ENCODE data around the gene CDC42EP3.

CDC42EP3 gene

DNA sequence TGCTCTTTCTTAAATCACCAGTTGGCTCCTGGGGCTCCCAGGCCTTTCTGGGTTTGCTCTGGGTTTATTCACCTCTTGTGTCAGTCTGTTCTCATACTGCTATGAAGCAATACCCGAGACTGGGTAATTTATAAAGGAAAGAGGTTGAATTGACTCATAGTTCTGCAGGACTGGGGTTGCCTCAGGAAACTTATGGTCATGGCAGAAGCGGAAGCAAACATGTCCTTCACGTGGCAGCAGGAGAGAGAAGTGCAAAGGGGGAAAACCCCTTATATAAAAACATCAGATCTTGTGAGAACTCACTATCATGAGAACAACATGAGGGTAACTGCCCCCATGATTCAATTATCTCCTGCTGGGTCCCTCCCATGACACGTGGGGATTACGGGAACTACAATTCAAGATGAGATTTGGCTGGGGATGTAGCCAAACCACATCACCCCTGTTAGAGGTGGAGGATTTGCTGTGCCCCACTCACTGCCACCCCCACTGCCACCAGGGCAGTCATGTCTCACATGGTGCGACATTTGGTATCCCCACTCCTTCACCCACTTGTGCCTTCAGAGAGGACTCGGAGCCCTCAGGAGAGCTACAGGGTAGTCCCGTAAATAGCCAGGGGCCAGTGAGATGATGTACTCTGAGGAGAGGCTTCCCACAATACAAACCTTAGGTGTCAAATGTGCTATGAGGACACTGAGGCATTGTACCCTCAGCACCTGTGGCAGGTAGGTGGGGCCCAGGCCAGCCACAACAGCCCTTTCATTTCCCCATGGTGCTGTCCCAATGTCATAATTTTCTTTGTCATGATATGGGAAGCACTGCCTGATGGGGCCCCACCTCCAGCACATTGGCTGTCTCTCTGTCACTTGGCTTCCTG, 35.7 kb downstream of the CDC42EP3 start:
- DNase-seq, result peak; percentile 90

DNA sequence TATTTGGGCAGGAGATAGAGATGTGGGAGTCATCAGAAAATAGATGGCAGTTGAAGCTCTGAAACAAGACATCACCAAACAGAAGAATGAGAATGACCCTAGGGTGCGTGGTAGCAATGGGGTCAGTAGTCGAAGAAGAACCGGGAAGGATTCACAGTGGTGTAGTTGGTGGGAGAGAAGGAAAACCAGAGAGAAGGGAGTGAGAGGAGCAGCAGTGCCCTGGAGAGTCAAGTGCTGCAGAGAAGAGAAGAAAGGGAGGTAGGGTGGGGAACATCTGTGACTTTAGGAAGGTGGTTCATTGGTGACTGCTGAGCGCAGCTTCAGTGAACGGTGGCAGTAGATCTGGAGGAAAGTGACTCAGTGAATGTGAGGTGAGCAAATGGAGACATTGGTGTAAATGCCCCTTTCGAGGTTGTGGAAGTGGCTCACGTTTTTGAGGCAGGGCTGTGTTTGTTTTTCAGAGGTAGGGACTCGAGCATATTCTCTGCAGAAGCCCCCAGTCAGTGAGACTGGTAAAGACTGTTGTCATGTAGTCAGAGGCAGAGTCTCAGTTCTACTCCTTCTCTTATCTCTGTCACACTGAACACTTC, 36.4 kb downstream of the CDC42EP3 start:
- peak; percentile 34 for DNase-seq

DNA sequence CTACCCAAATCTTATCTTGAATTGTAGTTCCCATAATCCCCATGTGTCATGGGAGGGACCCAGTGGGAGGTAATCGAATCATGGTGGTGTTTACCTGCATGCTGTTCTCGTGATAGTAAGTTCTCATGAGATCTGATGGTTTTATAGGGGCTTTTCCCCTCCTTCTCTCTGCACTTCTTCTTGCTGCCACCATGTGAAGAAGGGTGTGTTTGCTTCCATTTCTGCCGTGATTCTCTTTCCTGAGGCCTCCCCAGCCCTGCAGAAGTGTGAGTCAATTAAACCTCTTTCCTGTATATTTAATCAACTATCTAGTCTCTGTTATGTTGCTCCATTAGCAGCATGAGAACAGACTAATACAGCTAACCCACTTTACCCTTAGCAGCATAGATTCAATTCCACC, 37.6 kb downstream of the CDC42EP3 start:
- no peak for DNase-seq

DNA sequence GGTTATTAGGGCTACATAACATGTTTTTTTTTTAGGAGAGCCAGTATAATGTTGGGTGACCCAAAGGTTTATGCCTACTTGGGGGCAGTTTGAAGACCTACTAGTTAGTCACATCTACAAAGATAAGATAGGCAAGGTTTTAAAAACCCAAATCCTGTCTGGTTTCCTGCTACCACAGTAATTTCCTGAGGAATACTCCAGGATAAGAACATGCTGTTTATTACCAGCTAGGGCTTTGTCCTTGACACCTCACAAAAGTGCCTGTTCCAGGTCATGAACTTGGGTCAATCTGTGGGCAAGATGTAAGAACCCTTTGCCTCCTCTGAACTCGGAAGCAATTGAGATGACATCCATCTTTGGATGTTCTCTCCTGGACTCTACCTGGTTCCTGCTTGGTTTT, 38.2 kb downstream of the CDC42EP3 start:
- no peak for DNase-seq

DNA sequence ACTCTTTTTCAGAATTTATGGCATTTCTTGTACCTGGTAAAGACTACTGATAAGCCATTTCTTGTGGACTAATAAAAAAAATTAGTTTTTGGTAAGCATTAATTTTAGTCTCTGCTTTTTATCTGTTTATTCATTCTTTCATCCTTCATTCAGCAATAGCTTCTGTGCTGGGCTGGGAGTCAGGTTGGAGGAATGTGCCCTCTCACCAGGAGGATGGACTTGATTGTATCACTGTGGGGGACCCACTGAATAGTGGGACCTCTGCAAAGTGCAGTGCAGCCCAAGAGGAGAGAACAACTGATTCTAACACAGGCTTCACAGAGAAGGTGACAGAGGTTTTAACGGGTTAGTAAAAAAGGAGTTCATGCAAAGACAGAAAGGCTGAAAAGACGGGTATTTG, 39.1 kb downstream of the CDC42EP3 start:
- no peak for DNase-seq

DNA sequence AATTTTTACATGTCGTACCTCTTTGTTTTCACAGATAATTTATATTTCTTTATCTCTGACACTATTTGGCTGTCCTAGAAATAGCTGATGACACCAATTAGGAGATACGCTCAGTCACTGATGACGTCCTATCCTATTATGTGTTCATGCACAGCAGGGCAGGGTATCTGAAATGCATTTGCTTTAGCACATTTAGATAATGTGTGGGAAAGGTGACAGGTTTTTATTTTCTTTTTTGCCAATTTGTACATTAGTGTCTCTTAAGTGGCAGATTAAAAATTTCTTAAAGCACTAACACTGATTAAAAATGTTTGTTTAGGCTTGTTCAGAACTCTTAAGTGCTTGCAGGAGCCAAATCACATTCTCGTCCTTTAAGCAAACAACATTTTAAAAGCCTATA, 39.7 kb downstream of the CDC42EP3 start:
- no peak for DNase-seq

DNA sequence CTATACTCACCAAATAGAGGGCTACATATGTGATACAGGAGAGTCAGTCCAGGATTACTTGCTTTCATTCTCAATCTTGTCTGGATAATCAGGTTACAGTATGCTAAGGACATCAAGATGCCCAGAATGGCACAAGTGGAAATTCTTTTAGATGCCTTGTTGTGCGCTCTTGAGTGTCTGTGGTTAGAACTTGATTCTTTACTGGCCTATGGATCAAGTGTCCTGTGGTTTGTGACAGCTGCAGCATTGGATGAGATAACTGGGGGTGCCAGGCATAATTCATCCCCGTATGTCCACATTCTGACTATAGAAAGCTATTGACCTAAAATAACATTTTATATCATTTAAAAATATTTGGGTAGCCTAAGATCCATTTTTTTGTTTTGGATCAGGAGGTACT, 40.1 kb downstream of the CDC42EP3 start:
- no peak for DNase-seq

DNA sequence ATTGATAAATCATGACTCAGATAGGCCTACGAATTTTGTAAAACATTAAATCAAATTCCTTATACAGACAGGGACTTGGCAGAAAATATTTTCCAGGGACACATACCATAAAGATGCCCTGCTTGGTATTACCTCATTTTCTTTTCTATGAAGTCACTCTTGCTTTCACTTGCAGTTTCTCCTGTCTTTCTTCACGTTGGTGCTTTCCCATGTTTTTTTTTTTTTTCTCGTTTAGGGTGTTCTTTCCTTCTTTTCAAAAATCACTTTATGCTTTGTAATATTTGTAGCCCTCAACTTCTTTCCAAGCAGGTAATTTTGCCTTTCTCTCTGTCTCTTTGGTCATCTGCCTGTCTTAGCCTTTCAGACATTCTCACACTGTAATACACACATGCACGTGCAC, 40.7 kb downstream of the CDC42EP3 start:
- no peak for DNase-seq

DNA sequence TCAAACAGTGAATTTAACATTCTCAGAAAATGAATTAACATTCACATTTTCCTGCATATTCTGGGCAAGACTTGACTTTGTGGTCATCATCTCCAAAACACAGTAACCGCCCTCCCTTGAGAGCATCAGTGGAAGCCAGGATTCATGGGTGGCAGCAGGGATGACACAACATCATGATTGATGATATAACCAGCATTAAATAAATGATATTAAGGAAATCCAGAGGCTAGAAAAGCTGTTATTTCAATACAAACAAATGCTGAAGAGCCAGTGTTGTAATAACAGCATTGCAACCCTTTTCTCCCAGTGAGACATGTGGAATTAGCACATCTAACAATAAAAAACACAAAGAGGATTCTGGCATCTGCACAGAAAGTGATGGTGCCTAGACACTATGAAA, 41.1 kb downstream of the CDC42EP3 start:
- no peak for DNase-seq

DNA sequence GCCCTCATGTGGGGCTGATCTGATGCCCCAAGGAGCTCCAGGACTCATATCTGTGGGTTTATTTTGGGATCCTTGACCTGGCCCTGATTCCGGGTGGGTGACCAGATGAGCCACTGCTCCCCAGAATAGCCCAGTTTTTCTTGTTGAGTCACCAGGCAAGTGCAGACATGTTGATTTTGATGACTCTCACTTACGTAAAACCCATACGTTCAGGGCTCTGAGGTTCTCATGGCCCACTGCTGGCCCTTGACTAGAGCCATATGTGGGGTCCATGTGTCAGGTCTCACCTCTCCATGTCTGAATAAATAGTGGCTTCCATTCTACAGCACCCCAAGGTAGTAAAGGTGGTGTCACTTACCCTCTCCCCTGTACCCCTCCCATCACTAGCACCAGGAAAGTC, 41.9 kb downstream of the CDC42EP3 start:
- no peak for DNase-seq

DNA sequence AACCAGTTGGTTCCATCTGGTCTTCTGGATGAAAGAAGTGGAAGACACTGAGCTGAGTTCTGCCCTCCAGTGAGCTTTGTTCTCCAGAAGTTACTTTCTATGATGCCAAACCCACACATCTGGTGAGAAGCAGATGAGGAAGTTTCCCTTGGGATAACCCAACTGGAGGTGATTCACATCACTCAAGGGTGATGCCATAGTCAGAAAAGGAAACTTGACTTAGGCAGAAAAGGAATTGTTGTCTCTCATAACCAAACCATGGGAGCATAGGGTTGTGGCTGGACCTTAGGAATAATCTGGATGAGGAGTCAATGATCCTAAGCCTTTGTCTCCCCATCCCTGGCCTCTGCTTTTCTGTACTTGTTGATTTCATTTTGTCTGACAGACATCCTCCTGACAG, 43.7 kb downstream of the CDC42EP3 start:
- no peak for DNase-seq

DNA sequence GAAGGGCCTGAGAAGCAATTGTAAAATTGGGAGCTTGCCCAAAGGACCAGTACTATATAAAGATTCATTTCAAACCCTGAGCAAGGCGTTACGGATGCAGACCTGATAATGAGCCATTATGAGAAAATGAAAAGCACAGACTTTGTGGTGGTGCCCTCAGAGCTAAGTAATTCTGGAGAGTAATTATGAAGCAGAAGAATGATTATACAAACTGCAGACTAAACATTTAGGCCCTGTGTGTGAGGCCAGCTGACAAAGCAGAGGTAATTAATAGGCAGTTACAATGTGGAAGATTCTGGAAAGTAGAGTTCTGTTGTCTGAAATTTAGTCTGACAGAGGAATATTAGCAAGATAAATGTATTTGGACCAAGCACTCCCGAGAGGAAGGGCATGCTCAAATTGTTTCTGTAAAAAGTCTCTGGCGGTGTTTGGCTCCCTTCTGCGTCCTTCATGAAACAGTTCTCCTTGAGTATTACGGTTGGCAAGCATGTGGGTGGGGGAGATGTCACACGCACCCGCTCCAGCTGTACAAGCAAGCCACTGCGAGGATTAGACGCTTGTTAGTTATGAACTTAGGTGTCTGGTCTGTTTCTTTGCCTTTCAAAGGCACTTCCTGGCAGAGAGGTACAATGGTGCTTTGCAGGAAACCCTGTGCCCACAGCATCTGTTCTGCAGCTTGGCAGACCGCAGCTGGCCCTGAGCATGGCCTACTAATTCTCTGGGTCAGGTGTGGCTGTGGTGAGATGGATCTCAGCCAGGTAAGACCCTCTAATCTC, 45.5 kb downstream of the CDC42EP3 start:
- peak; percentile 81 for DNase-seq

DNA sequence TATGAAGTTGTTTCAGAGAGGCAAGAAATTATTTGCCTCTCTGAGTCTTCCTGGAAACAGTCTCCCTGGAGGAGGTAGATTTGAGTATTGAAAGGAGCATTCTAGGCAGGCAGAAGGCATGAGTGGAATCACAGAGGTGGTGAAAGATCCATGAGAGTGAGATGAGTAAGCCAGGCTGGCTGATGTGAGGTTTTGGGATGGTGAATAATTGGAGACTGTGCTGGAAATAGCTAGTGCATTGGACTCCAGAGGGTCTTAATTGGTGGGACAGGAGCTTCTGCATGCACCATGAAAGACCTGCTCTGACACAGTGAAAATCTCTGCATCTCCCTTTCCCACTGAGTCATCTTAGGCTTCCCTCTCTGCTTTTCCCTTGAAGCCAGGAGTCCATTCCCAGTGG, 46.3 kb downstream of the CDC42EP3 start:
- DNase-seq, result no peak

DNA sequence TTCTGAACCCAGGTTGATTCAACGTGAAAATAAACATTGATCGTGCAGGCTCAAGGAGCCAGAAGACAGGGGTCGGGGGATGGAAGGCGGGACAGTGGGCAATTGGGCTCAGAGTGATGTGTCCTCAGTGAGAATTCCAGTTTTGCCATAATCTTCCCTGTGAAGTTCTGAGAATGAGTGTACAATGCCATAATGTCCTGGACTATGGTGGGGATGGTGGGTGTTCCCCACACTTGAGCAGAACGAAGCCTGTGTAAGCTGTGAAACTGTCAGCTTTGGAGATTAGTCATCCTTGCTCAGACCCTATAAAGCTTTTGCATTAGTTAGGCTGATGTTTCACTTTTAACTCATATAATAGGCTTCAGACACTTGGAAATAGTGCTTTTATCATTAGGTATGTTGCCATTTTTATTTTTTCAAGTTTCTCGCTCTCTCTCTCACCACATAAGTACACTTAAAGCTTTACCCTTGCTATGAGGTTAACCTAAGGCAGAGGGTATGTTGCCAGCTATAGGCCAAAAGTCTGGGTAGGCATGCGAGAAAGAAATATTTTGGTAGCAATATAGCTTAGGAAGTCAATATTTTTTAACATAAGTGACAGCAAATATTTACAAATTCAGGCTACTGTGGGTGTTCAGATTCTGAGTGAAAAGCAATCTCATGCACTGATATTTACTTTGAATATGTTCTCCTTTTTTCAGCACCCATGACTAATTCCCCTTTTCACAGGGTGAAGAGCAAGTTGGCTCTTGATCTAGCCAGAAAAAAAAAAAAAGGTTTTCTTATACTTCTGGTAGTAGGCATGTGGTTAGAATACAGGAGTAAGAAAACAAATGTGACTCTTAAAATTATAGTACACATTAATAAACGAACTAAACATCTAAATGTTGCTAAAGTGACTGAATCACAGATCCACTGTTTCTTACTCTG, 47.2 kb downstream of the CDC42EP3 start:
- DNase-seq, result peak; percentile 60

DNA sequence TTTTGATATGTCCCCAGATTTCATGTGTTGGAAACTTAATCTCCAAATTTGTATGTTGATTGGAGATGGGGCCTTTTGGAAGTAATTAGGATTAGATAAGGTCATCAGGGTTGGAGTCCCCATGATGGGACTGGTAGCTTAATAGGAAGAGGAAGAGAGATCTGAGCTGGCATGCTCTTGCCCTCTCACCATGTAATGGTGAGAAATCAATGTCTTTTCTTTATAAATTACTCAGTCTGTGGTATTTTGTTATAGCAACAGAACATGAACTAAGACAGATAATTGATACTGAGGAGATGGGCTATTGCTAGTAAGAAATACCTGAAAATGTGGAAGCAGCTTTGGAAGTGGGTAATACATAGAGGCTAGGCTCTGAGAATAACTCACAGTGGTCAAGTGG, 48.0 kb downstream of the CDC42EP3 start:
- no peak for DNase-seq

DNA sequence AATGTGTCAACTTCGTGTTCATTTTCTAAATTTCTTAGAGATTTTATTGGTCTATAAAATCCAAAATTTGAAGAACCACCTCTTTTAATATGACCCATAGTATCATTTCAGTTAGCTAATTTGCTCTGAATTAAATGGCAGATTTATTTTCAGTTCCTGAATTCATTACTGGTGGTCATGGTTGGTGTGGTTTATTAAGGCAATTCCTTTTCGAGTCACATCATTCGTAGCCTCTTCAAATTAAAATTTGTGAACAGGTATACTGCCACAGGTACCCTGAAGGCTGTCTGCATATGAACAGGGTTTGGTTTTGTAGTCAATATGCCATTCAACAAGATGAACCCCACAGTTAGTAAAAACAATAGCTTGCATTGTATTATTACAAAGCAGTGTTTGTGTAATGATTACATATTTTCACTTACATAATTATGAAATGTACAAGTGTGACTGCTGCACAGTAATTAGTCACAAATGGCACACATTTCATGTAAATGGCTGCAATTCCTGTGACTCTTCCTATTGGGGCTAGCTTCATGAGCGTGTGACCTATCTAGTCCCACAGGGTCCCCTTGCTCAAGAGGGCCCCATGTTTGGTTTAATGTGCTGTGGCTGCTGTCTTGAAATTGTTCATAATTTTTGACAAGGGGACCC, 48.9 kb downstream of the CDC42EP3 start:
- no peak for DNase-seq

DNA sequence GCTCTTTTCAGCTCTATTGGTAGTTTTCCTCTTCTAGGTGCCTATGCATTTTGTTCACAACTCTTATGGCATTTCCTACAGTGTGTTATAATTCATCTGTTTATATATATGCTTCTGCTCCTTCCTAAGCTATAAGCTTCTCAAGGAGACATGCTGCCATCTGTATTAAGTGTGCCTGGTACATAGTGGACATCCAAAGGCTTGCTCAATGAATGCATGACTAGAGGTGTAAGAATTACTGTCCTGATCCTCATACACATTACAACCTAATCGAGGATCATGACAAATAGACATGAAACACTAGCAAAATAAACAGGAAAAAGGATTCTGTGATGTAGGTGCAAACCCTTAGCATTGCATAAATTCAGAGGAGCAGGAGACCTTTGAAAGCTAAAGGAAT, 50.2 kb downstream of the CDC42EP3 start:
- no peak for DNase-seq

DNA sequence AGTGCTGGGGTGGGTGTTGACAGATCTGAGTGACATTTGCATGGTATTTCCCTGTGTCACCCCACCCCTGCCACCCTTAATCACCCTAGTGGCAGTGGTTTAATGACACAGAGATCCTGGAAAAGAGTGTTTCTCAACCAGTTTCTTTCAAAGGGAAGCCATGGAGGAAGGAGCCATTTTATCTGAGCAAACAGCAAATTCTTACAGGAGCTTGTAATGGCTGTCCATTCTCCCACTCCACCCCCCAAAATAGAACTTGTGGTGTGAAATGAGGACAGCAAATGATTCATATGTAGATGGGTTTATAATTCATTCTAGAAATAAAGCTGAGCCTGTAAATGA, 51.5 kb downstream of the CDC42EP3 start:
- no peak for DNase-seq

DNA sequence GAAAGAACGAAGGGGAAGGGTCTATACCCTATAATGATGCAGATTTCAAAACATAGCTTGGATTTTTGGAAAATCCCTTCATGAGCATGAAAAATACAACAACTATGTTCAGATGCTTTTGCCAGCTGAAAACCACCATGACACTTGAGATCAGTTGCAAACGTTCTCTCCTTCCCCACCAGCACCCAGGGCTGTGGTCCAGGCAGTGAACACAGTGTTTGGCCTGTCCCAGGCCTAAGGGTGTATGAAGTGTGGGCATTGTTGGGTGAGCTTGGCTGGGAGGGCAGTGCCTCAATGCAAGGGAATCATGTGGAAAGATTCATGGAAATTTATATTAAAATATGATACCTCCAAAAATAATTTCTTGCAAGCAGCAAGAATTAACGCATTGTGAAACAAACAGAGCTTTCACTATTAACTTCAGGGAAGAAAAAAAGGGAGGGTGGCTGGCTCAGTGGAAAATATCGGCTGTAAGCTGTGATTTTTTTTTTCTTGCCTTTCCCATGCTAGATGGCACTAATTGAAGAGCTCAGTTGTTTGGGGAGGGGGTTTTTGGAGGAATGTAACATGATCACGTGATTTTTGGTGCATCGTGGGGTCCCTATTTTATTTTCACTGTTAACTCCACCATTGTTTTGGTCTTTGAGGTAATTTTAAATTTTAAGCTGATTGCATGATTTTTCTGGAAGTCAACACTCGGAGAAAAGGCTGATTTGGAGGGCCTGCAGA, 52.0 kb downstream of the CDC42EP3 start:
- DNase-seq, result no peak

DNA sequence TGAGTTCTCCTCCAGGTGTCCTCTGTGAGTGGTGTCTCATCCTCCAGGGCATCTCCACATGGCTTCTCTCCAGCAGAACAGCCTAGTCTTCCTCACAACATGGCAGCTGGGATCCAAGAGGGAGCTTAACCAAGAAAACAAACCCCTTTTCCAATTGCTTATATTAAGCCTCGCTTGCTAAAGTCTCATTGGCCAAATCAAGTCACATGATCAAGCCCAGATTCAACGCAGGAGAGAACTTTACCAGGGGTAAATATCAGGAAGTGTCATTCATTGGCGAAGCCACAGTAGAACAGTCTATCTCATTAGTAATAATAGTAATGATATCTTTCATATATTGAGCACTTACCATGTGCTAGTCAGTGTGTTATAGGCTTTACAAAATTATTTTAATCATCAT, 53.1 kb downstream of the CDC42EP3 start:
- DNase-seq, result no peak

DNA sequence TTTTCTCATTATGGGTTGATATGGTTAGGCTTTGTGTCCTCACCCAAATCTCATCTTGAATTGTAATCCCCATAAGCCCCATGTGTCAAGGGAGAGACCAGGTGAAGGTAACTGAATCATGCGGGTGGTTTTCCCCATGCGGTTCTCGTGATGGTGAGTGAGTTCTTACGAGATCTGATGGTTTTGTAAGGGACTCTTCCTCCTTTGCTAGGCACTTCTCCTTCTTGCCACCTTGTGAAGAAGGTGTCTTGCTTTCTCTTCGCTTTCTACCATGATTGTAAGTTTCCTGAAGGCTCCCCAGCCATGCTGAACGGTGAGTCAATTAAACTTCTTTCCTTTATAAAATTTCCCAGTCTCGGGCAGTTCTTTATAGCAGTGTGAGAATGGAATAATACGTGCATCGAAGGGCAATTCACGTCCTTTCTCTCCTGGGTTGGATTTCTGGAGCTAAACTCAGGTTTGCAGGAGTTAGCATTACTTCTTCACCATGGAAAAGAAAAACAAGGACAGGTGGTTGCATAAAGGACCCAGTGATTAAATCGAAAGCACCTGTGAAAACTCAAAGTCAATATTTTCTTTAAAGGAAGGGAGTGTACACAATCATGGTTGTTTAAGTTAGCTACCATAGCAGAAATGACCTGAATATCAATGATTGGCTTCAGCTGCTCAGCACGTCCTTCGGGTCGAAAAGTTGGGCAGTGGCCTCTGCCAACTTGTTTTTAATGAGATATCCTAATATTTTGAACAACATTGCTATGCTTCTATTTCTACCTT, 54.1 kb downstream of the CDC42EP3 start:
- DNase-seq, result no peak

Data from CD4-positive, alpha-beta T cell treated with Interleukin-17A for 1 hour (primary cell).